HL-60 (cell line): ENCODE data around the gene MALRD1.

Experiments used
- DNase-seq, 2 experiments: peaks; one replicate each; pipeline ENCODE4 v3.0.0-alpha.2; 2010 to 2020; ENCODE audit warnings: low read depth in 1 of 2, low spot score in 1 of 2
- H3K27ac ChIP-seq: fragments of 250-450 bp; sonication (Bioruptor Pico); replicated peaks from 2 replicates; pipeline ENCODE4 v1.5.1; 2020; ENCODE audit warnings: mild to moderate bottlenecking, moderate library complexity
- H3K27me3 ChIP-seq: fragments of 250-450 bp; sonication (Bioruptor Pico); 2 replicates; pipeline ENCODE4 v1.5.1; 2021; ENCODE audit warnings: mild to moderate bottlenecking, moderate library complexity; ENCODE audit not compliant: insufficient read depth, poor library complexity, severe bottlenecking
- H3K4me3 ChIP-seq: replicated peaks from 2 replicates; pipeline ENCODE4 v1.5.1; 2011; ENCODE audit warnings: mild to moderate bottlenecking, control low read depth, low read length; ENCODE audit not compliant: insufficient read depth
- CTCF ChIP-seq: IDR thresholded peaks from one replicate; pipeline ENCODE4 v1.5.1; 2011; ENCODE audit warnings: low read length, control low read depth, inconsistent platforms; ENCODE audit not compliant: insufficient read depth
- GABPA ChIP-seq: IDR thresholded peaks from 2 replicates; pipeline ENCODE4 v1.6.1; 2012; ENCODE audit warnings: low read depth
- POLR2AphosphoS5 ChIP-seq: IDR thresholded peaks from 2 replicates; pipeline ENCODE4 v1.6.1; 2012; ENCODE audit warnings: low read depth
- REST ChIP-seq: IDR thresholded peaks from 2 replicates; pipeline ENCODE4 v1.6.1; 2012; ENCODE audit warnings: low read depth; ENCODE audit not compliant: insufficient replicate concordance
- SPI1 ChIP-seq: IDR thresholded peaks from 2 replicates; pipeline ENCODE4 v1.6.1; 2012; ENCODE audit warnings: low read depth, mild to moderate bottlenecking, borderline replicate concordance

The MALRD1 gene

DNA sequence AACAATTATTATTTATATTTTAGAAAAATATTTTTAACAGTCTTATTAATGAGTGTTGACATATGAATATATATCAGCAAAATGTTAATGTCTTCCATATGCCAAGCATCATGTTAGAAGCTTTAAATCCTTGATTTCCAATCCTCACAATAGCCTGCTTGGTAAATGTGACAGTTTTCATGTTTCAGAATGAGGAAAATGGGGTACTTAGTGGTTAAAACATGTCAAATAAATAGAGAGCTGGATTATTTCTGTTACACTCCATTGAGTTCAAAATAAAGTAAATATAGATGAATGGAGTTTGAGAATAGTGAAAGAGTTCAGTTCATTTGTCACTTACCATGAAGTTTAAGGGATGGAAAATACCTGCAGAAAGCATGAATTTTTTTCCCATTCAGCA, 377.4 kb downstream of the MALRD1 start:
- no peak for DNase-seq
- no peak overlapping the region for H3K27ac ChIP-seq
- TF ChIP-seq SPI1 (no peak), REST (no peak), GABPA (no peak), CTCF (no peak), POLR2AphosphoS5 (no peak)
- no peaks in the 10 kb centered on the region for H3K27me3 ChIP-seq
- no peak overlapping the region for H3K4me3 ChIP-seq

DNA sequence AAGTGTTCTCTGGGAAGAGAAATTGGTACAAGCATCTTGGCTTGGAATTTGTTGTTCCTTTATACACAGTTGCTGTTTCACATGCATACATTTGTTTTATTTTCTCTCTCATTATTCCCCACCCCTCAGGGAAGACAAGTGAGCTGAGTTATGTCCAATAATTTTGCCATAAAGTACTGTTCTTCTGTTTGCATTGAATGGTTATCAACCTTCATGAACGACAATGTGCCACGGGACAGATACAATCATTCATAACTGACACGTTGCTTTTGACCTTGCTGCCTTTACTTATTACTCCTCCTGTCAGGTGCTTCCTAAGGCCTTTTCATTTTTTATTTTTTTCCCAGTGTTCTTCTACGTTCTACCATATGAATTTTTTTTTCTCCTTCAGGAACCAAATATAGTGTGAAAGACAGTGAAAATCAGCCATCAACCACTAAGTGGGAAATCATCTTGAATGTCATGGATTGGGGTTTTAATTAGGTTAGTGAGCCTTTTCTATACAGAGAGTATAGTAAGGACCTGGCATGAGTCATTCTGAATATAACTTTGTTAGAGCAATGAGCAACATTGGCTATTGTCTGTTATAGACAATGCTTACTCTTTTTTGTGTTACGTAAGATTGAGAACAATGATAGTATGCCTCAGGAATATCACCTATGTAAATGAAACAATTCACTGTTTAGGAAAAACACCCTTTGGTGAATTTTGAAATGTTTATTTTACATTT, 383.2 kb downstream of the MALRD1 start:
- H3K27ac ChIP-seq: no peak overlapping the region
- TF ChIP-seq POLR2AphosphoS5 (no peak), REST (no peak), CTCF (no peak), GABPA (no peak), SPI1 (no peak)
- H3K4me3 ChIP-seq: no peak overlapping the region
- H3K27me3 ChIP-seq: no peaks in the 10 kb centered on the region
- DNase-seq: no peak

DNA sequence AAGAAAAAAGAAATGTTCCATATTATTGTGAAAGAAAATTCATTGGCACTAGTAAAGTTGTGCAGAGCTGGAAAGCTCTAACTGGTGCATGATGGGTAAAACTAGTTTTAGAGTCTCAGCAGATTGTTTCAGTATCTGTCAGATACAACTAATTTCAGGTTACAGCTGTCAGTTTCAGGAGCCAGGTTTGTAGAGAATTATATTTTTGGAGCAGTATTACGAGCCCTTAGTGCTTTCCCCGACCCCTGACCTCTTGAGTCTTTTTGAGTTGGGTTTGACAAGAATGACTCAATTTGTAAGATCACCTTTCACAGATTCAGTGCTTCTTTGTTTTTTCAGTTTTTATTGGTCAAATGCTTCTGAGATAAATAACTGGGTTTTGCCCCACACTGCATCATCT, 401.3 kb downstream of the MALRD1 start:
- no peaks in the 10 kb centered on the region for H3K27me3 ChIP-seq
- H3K27ac ChIP-seq: no peak overlapping the region
- TF ChIP-seq REST: no peak
- TF ChIP-seq GABPA: no peak
- no peak for TF ChIP-seq CTCF
- TF ChIP-seq POLR2AphosphoS5: no peak
- no peak for TF ChIP-seq SPI1
- H3K4me3 ChIP-seq: no peak overlapping the region
- no peak for DNase-seq
